Measurements from ENCODE around the gene NPTN. TPM values are rescaled to one million over a fixed set of nuclear protein-coding genes. Genes with fewer than 3 reads are reported as not detected.

NPTN gene
- total RNA-seq, 1 donor from 2014 or later = 86.6 TPM

- no peaks in the 10 kb centered on the region for H3K9me3 Mint-ChIP-seq (ENCODE audit: unreplicated experiment)
- DNase-seq = no peak
- TF ChIP-seq CTCF (IDR thresholded peaks at IDR 0.05; ENCODE audit: partially characterized antibody, unreplicated experiment) = no peak
- peaks cover 3% of the 10 kb centered on the region for H3K27me3 Mint-ChIP-seq (ENCODE audit: unreplicated experiment)
- peaks cover 15% of the 10 kb centered on the region for H3K4me1 Mint-ChIP-seq (ENCODE audit: low read depth, unreplicated experiment)
- H3K27ac Mint-ChIP-seq (ENCODE audit: unreplicated experiment) = peak overlapping the region; percentile 77
- peaks cover 10% of the 10 kb centered on the region for H3K36me3 Mint-ChIP-seq (ENCODE audit: unreplicated experiment)
- no peak overlapping the region for H3K4me3 Mint-ChIP-seq (ENCODE audit: unreplicated experiment)
Observed at GRCh38 chr15:73570355-73571032, 62.7 kb downstream of the NPTN start.

GRCh38 chr15:73569361-73569760 lies 63.8 kb downstream of the NPTN start:
- peaks cover 24% of the 10 kb centered on the region for H3K4me1 Mint-ChIP-seq (ENCODE audit: low read depth, unreplicated experiment)
- no peak for TF ChIP-seq CTCF (IDR thresholded peaks at IDR 0.05; ENCODE audit: partially characterized antibody, unreplicated experiment)
- H3K27ac Mint-ChIP-seq (ENCODE audit: unreplicated experiment) = peak overlapping the region; percentile 92
- peak overlapping the region; percentile 59 for H3K4me3 Mint-ChIP-seq (ENCODE audit: unreplicated experiment)
- H3K36me3 Mint-ChIP-seq (ENCODE audit: unreplicated experiment) = peaks cover 10% of the 10 kb centered on the region
- DNase-seq = no peak
- H3K27me3 Mint-ChIP-seq (ENCODE audit: unreplicated experiment) = peaks cover 3% of the 10 kb centered on the region
- no peaks in the 10 kb centered on the region for H3K9me3 Mint-ChIP-seq (ENCODE audit: unreplicated experiment)

GRCh38 chr15:73568564-73569280 lies 64.5 kb downstream of the NPTN start:
- Mint-ChIP-seq H3K9me3 (ENCODE audit: unreplicated experiment) (no peaks in the 10 kb centered on the region), H3K4me1 (ENCODE audit: low read depth, unreplicated experiment) (peaks cover 28% of the 10 kb centered on the region), H3K36me3 (ENCODE audit: unreplicated experiment) (peaks cover 5% of the 10 kb centered on the region), H3K27ac (ENCODE audit: unreplicated experiment) (peak overlapping the region; percentile 92), H3K4me3 (ENCODE audit: unreplicated experiment) (no peak overlapping the region), H3K27me3 (ENCODE audit: unreplicated experiment) (peaks cover 3% of the 10 kb centered on the region)
- no peak for TF ChIP-seq CTCF (IDR thresholded peaks at IDR 0.05; ENCODE audit: partially characterized antibody, unreplicated experiment)
- DNase-seq = peak; percentile 17

GRCh38 chr15:73567020-73567419 lies 66.2 kb downstream of the NPTN start:
- no peak overlapping the region for H3K4me3 Mint-ChIP-seq (ENCODE audit: unreplicated experiment)
- no peak for TF ChIP-seq CTCF (IDR thresholded peaks at IDR 0.05; ENCODE audit: partially characterized antibody, unreplicated experiment)
- peaks cover 3% of the 10 kb centered on the region for H3K27me3 Mint-ChIP-seq (ENCODE audit: unreplicated experiment)
- no peak overlapping the region for H3K27ac Mint-ChIP-seq (ENCODE audit: unreplicated experiment)
- H3K4me1 Mint-ChIP-seq (ENCODE audit: low read depth, unreplicated experiment) = peaks cover 28% of the 10 kb centered on the region
- no peak for DNase-seq
- H3K9me3 Mint-ChIP-seq (ENCODE audit: unreplicated experiment) = no peaks in the 10 kb centered on the region
- peaks cover 5% of the 10 kb centered on the region for H3K36me3 Mint-ChIP-seq (ENCODE audit: unreplicated experiment)

GRCh38 chr15:73564255-73564654 lies 68.9 kb downstream of the NPTN start:
- H3K36me3 Mint-ChIP-seq (ENCODE audit: unreplicated experiment) = no peaks in the 10 kb centered on the region
- H3K9me3 Mint-ChIP-seq (ENCODE audit: unreplicated experiment) = no peaks in the 10 kb centered on the region
- DNase-seq = peak; percentile 18

More at GRCh38 chr15:73564255-73564654, 68.9 kb downstream of the NPTN start:
- no peak for TF ChIP-seq CTCF (IDR thresholded peaks at IDR 0.05; ENCODE audit: partially characterized antibody, unreplicated experiment)
- Mint-ChIP-seq H3K27me3 (ENCODE audit: unreplicated experiment) (no peaks in the 10 kb centered on the region), H3K4me1 (ENCODE audit: low read depth, unreplicated experiment) (peaks cover 19% of the 10 kb centered on the region), H3K27ac (ENCODE audit: unreplicated experiment) (peak overlapping the region; percentile 1), H3K4me3 (ENCODE audit: unreplicated experiment) (peak overlapping the region; percentile 50)
